Panc1 (cell line): ENCODE measurements around the gene CDKAL1.

Source experiments
- CTCF ChIP-seq: fragments of 450-650 bp; IDR thresholded peaks from 2 replicates; pipeline ENCODE4 v1.5.1; 2017; ENCODE audit warnings: mild to moderate bottlenecking
- POLR2AphosphoS5 ChIP-seq: IDR thresholded peaks from 2 replicates; pipeline ENCODE4 v1.6.1; 2012; ENCODE audit warnings: mild to moderate bottlenecking, low read depth, low read length, moderate library complexity
- REST ChIP-seq, 2 experiments: IDR thresholded peaks; 2 replicates each; pipeline ENCODE4 v1.6.1; 2011 to 2012; ENCODE audit warnings: low read depth in 2 of 2, control low read depth in 1 of 2, low read length in 1 of 2, mild to moderate bottlenecking in 1 of 2, moderate library complexity in 1 of 2; ENCODE audit not compliant: insufficient read depth in 1 of 2
- SIN3A ChIP-seq: IDR thresholded peaks from 2 replicates; pipeline ENCODE4 v1.6.1; 2012; ENCODE audit warnings: low read depth, mild to moderate bottlenecking, low read length, moderate library complexity, borderline replicate concordance; ENCODE audit not compliant: insufficient read depth
- TCF7L2 ChIP-seq: IDR thresholded peaks from 2 replicates; pipeline ENCODE4 v1.6.1; 2011; ENCODE audit warnings: mild to moderate bottlenecking, low read depth, low read length, inconsistent platforms

- no peak for TF ChIP-seq CTCF
- no peak for TF ChIP-seq POLR2AphosphoS5
- no peak for TF ChIP-seq SIN3A
- TF ChIP-seq REST (IDR thresholded peaks at IDR 0.05; ENCODE audit: insufficient read depth in 1 of 2, low read depth in 2 of 2, low read length in 1 of 2), result no peak
- TF ChIP-seq TCF7L2, result no peak
Observed at GRCh38 chr6:21157186-21157929, 623.1 kb downstream of the CDKAL1 start.
